Activated naive CD8-positive, alpha-beta T cell (primary cell): ENCODE data around the gene UNC79.

Experiments
- H3K27ac Mint-ChIP-seq: one replicate; pipeline ENCODE4 v1.8.0; 2021; ENCODE audit warnings: mixed read lengths
- H3K27me3 Mint-ChIP-seq: one replicate; pipeline ENCODE4 v1.8.0; 2021; ENCODE audit warnings: mixed read lengths
- H3K36me3 Mint-ChIP-seq: one replicate; pipeline ENCODE4 v1.8.0; 2021; ENCODE audit warnings: mixed read lengths
- H3K4me1 Mint-ChIP-seq: one replicate; pipeline ENCODE4 v1.8.0; 2021; ENCODE audit warnings: low read depth, mixed read lengths
- H3K4me3 Mint-ChIP-seq: one replicate; pipeline ENCODE4 v1.8.0; 2021; ENCODE audit warnings: mild to moderate bottlenecking, mixed read lengths
- H3K9me3 Mint-ChIP-seq: one replicate; pipeline ENCODE4 v1.8.0; 2021; ENCODE audit warnings: low read depth, mixed read lengths

Gene UNC79

GRCh38 chr14:93753647-93754046 is 322.9 kb downstream of the UNC79 start:
- H3K36me3 Mint-ChIP-seq = no peaks in the 10 kb centered on the region
- no peaks in the 10 kb centered on the region for H3K4me1 Mint-ChIP-seq
- no peak overlapping the region for H3K4me3 Mint-ChIP-seq
- H3K27ac Mint-ChIP-seq = no peak overlapping the region
- H3K27me3 Mint-ChIP-seq = no peaks in the 10 kb centered on the region
- H3K9me3 Mint-ChIP-seq = no peaks in the 10 kb centered on the region

DNA sequence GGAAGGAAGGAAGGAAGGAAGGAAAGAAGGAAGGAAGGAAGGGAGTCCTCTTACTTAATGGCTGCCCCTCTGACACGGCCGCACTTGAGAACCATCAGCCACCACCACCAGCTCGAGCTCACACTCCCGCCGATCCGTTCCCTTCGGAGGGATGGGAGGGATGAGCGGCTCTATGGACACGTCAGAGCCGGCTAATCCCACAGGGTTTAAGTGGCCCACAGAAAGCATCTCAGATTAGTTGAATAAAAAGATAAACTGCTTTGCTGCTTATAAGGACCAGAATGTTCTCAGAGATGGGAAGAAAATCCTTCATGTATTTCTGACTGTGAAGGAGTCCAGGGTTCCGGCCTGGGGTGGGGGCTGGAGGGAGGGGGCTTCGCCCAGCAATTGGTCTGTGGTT is 326.5 kb downstream of the UNC79 start:
- no peaks in the 10 kb centered on the region for H3K9me3 Mint-ChIP-seq

More for the DNA sequence above, 326.5 kb downstream of the UNC79 start:
- Mint-ChIP-seq H3K4me1 (no peaks in the 10 kb centered on the region), H3K36me3 (no peaks in the 10 kb centered on the region), H3K27me3 (peaks cover 13% of the 10 kb centered on the region), H3K27ac (no peak overlapping the region), H3K4me3 (no peak overlapping the region)
